ENCODE results near the gene LYG1. TPM values are rescaled to one million over a fixed set of nuclear protein-coding genes. Genes with fewer than 3 reads are reported as not detected.
A peak's percentile ranks its signal among the peaks of the same experiment; 100 is the strongest.
"Not testable (repeated sequence)": the region's sequence is repeated elsewhere in the genome, so short reads cannot be mapped to it uniquely, and the experiment has no call there.

Gene LYG1
- total RNA-seq, 1 experiment from 2014 or later: 0.42 TPM

- DNase-seq (ENCODE audit: unreplicated experiment): no peak
- TF ChIP-seq CTCF (IDR thresholded peaks at IDR 0.05; ENCODE audit: unreplicated experiment): no peak
- Mint-ChIP-seq H3K27ac (ENCODE audit: low read depth, unreplicated experiment) (no peak overlapping the region), H3K4me3 (ENCODE audit: unreplicated experiment) (no peak overlapping the region), H3K4me1 (ENCODE audit: insufficient read depth, unreplicated experiment) (no peaks in the 10 kb centered on the region), H3K27me3 (ENCODE audit: insufficient read depth, unreplicated experiment) (no peaks in the 10 kb centered on the region), H3K36me3 (ENCODE audit: insufficient read depth, unreplicated experiment) (peaks cover 100% of the 10 kb centered on the region), H3K9me3 (ENCODE audit: unreplicated experiment) (no peaks in the 10 kb centered on the region)
- CTCF ChIA-PET: interaction anchor here (1.6 kb wide), 1 partner anchor 12 kb away, joined by 10 read pairs; the partner anchor contains the start of gene EIF5B
- intact Hi-C loops (cut with micrococcal nuclease): no loop called here
- POLR2A ChIA-PET: interaction anchor here (2.1 kb wide), 1 partner anchor 11 kb away, joined by 26 read pairs; the partner anchor contains the start of genes EIF5B and TXNDC9
- BruUV-seq (replicated peaks): no TSS peak
Observed at GRCh38 chr2:99325384-99325783, 24.4 kb upstream of the LYG1 start.

- CTCF ChIA-PET: interaction anchor here (0.6 kb wide), 1 partner anchor 11 kb away, joined by 4 read pairs; no protein-coding TSS in a partner anchor
- H3K27ac Mint-ChIP-seq (ENCODE audit: low read depth, unreplicated experiment); H3K4me1 Mint-ChIP-seq (ENCODE audit: insufficient read depth, unreplicated experiment); BruUV-seq (replicated peaks); H3K27me3 Mint-ChIP-seq (ENCODE audit: insufficient read depth, unreplicated experiment); H3K9me3 Mint-ChIP-seq (ENCODE audit: unreplicated experiment); H3K4me3 Mint-ChIP-seq (ENCODE audit: unreplicated experiment); intact Hi-C loops (cut with micrococcal nuclease); DNase-seq (ENCODE audit: unreplicated experiment); POLR2A ChIA-PET: not testable (repeated sequence)
- peaks cover 62% of the 10 kb centered on the region for H3K36me3 Mint-ChIP-seq (ENCODE audit: insufficient read depth, unreplicated experiment)
Observed at GRCh38 chr2:99317873-99318200, 16.8 kb upstream of the LYG1 start.

- ChIA-PET POLR2A (interaction anchor here (1.2 kb wide), 1 partner anchor 20 kb away, joined by 4 read pairs; the partner anchor contains the start of gene EIF5B), CTCF (no interaction called here)
- TF ChIP-seq CTCF (IDR thresholded peaks at IDR 0.05; ENCODE audit: unreplicated experiment): no peak
- no peak for DNase-seq (ENCODE audit: unreplicated experiment)
- H3K27ac Mint-ChIP-seq (ENCODE audit: low read depth, unreplicated experiment): peak overlapping the region; percentile 17
- peaks cover 57% of the 10 kb centered on the region for H3K36me3 Mint-ChIP-seq (ENCODE audit: insufficient read depth, unreplicated experiment)
- no TSS peak for BruUV-seq (replicated peaks)
- H3K4me1 Mint-ChIP-seq (ENCODE audit: insufficient read depth, unreplicated experiment): no peaks in the 10 kb centered on the region
- H3K4me3 Mint-ChIP-seq (ENCODE audit: unreplicated experiment): no peak overlapping the region
- no peaks in the 10 kb centered on the region for H3K9me3 Mint-ChIP-seq (ENCODE audit: unreplicated experiment)
- no peaks in the 10 kb centered on the region for H3K27me3 Mint-ChIP-seq (ENCODE audit: insufficient read depth, unreplicated experiment)
- intact Hi-C loops (cut with micrococcal nuclease): no loop called here
Observed at GRCh38 chr2:99317161-99317872, 16.3 kb upstream of the LYG1 start.

GRCh38 chr2:99299580-99299979 lies 1.4 kb downstream of the LYG1 start:
- TF ChIP-seq CTCF (IDR thresholded peaks at IDR 0.05; ENCODE audit: unreplicated experiment): no peak
- Mint-ChIP-seq H3K27me3 (ENCODE audit: insufficient read depth, unreplicated experiment) (no peaks in the 10 kb centered on the region), H3K9me3 (ENCODE audit: unreplicated experiment) (no peaks in the 10 kb centered on the region), H3K27ac (ENCODE audit: low read depth, unreplicated experiment) (no peak overlapping the region), H3K36me3 (ENCODE audit: insufficient read depth, unreplicated experiment) (no peaks in the 10 kb centered on the region), H3K4me1 (ENCODE audit: insufficient read depth, unreplicated experiment) (no peaks in the 10 kb centered on the region), H3K4me3 (ENCODE audit: unreplicated experiment) (no peak overlapping the region)
- ChIA-PET CTCF (no interaction called here), POLR2A (no interaction called here)
- BruUV-seq (replicated peaks): no TSS peak
- no peak for DNase-seq (ENCODE audit: unreplicated experiment)
- intact Hi-C loops (cut with micrococcal nuclease): no loop called here

Measured in MCF 10A (cell line).